ENCODE data around the gene CLIC3.

Gene CLIC3

DNA sequence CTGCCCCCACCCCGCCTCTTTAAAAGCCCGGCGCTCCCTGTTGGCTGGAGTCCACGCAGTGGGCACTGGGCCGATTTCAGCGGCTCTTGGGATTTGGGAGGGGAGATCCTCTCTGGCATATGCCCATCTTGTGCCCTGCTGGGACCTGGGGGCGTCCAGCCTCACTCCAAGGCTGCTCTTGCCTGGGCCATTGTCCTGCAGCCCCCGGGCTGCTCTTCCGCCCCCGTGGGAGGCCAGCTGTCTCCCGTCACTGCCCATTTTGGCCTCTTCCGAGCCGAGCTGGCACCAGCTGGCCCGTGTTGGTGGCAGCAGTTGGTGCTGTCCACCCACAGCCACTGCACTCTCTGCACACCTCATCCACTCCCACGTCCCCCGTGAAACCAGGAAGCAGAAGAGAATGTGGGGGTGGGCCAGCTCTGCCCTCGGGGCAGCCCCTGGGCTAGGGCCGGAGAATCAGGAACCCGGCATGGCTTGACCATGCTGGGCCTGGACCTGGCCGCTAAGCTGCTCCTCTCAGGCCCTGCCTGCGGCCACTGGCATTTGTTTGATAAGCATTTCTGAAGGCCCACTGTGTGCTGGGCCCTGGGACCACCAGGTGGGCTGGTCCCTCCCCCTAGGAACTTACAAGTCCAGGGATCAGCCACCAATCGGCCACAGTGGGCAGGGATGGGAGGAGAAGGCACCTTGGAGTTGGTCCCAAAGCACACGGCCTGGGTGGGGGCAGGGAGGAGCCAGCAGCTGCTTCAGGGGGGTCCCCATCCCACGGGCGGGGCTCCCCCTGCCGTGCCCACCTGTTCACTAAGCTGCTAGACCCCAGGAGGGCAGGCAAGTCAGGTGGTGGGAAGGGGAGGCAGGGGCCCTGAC lies 49.1 kb downstream of the CLIC3 start:
- no peak for DNase-seq (ENCODE audit: low read depth)
- H3K4me3 ChIP-seq (ENCODE audit: low read depth, low read length) = no peak overlapping the region

GRCh38 chr9:136946228-136947027 lies 49.9 kb downstream of the CLIC3 start:
- H3K4me3 ChIP-seq (ENCODE audit: low read depth, low read length) = no peak overlapping the region

GRCh38 chr9:136945333-136946227 lies 50.8 kb downstream of the CLIC3 start:
- no peak overlapping the region for H3K4me3 ChIP-seq (ENCODE audit: low read depth, low read length)
- DNase-seq (ENCODE audit: low read depth) = no peak

More at GRCh38 chr9:136946228-136947027, 49.9 kb downstream of the CLIC3 start:
- DNase-seq (ENCODE audit: low read depth) = no peak

All from skeletal muscle cell (primary cell).